ENCODE results near the gene DDX47.

Gene DDX47

DNA sequence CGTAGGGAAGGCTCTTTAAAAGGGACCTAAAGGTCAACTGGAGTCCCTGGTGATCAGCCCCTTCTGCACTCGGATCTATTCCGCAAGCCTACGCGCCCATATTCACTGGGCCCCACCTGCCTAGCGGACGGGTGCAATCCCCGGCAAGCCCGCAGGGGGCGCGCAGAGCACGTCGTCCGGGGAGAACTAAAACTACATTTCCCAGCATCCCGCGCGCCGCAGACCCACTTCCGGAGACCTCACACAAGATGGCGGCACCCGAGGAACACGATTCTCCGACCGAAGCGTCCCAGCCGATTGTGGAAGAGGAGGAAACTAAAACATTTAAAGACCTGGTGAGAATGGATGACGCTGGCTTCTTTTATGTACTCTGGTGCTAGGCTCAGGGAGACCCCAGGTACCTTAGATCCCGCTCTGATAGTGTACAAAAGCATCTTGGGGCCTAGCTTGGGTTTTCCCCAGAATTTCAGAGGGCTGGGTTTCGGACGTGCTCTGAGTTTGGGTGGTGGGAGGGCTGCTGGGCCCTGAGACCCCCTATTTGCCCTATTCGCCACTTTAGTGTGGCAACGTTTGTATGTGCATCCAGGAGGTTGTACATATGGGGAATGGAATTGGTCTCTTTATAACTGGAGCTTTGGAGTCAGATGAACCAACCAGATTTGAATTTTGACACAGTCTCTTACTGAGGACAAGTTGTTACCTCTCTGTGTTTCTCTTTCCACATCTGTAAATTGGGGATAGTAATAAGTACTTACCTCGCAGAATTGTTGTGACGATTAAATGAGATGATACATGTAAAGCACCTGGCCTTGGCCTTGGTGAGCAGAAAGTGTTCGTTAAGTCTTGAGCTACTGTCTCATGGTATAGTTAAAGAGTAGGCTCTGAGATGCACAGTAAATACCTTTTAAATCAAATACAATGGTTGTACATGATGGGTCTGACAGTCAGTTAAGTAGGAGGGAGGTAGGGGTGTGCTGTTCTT, at the start of gene DDX47:
TSS of gene DDX47 (plus strand) at position 227 of the 982 bp plus-strand sequence. CDS start at position 249, 22 bp downstream.
- peak; percentile 89 to 93 for DNase-seq (ENCODE audit: low read depth in 2 of 2)

DNA sequence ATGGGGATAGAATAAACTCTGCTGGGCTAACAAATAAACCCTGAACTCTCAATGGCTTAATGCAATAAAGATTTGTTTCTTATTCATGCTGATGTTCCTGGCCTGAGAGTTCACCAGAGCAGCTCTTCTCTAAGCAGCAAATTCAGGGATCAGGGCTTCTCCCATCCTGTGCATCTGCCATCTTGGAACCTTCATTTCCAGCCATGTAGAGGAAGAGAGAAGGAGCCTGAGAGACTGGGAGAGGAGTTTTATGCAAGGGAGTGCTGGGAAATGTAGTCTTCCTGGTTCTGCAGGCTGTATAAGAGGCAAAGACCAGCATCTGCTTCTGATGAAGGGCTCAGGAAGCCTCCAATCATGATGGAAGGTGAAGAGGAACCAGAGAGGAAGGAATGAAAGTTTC, 48.3 kb upstream of the DDX47 start:
- DNase-seq (ENCODE audit: low read depth in 2 of 2), result no peak

DNA sequence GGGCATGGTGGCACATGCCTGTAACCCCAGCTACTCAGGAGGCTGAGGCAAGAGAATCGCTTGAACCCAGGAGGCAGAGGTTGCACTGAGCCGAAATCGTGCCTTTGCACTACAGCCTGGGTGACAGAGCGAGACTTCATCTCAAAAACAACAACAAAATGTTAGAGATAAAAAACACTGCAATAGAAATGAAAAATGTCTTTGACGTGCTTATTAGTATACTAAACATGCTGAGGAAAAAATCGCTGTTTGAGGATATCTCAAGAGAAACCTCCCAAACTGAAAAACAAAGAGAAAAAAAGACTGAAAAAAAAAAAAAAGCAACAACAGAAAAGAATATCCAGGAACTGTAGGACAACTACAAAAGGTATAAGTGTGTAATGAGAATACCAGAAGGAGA, 42.9 kb upstream of the DDX47 start:
- no peak for DNase-seq (ENCODE audit: low read depth in 2 of 2)

DNA sequence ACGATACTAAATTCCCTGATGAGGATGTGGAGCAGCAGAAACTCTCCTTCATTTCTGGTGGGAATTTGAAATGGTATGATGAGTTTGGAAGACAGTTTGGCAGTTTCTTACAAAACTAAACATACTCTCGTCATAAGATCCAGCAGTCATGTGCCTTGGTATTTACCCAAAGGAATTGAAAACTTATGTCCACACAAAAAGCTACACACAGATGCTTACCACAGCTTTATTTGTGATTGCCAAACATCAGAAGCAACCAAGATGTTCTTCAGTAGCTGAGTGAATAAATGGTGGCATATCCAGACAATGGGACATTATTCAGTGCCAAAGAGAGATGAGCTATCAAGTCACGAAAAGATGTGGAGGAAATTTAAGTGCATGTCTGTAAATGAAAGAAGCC, 38.4 kb upstream of the DDX47 start:
- no peak for DNase-seq (ENCODE audit: low read depth in 2 of 2)

DNA sequence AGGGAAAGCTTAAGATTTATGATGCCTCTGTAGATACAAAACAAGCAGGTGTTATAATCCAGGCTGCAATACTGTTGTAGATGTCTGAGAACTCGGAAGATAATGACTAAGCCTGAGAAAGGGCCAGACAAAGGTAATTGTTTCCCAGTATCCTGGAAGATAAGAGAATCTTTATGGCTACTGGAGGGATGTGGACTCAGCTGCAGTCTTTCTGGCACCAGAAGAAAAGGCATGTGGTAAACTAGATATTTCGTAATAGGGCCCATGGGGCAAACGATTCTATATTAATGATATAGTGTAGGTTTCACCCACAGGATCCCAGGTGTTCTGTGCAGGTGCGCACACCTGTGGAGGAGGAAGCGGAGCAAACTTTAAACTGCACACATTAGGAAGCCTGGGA, 36.9 kb upstream of the DDX47 start:
- no peak for DNase-seq (ENCODE audit: low read depth in 2 of 2)

DNA sequence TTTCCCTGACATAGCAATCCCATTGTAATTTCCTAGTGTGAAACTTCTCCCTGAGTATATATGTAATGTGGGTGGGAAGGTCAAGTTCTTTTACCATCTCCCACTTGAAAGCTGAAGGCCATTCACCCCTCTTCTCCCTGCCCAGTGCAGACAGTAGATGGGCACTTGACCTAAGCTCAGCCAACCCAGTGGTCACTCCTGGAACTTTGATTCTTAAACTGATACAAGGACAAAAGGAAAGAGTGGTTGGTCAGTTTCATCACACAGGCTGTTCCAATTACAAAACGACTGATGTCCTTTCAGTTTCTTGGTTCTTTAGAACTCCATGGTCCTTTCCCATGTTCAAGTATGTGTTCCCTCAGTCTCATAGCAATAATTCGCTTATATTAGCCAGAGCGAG, 36.1 kb upstream of the DDX47 start:
- DNase-seq (ENCODE audit: low read depth in 2 of 2), result no peak

DNA sequence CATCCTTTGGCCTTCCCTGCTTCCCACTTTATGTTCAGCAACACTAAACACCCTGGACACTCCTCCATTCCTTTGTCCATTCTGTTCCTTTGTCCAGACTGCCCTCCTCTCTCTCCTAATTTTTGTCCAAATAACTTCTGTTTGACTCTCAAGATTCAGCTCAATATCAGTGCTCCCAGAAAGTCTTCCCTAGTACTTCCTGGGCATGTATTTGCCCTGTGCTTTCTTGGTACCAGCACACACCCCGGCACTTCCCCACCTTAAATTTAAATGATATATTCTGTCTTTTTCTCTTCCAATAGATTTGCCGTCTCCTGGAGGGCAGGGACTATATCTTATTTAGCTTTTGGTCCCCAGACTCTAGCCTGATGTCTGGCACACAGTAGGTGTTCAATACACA, 34.1 kb upstream of the DDX47 start:
- DNase-seq (ENCODE audit: low read depth in 2 of 2), result no peak

DNA sequence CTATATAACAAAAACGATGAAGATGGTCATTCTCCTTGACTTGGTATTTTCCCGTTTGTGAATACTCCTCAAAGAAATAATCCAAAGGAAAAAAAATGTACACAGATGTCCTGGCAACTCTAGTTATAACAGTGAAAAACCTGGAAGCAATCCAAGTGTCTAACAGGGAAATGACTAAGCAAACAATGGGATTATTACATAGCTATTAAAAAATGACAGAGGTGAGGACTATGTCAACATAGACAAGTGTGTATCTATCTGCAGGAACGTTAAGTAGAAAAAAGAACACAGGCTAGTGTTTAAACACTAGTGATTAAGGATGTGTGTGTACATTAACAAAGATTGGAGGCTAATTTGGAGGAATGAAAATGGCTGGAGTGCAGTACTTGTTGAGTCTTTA, 33.6 kb upstream of the DDX47 start:
- DNase-seq (ENCODE audit: low read depth in 2 of 2), result no peak

DNA sequence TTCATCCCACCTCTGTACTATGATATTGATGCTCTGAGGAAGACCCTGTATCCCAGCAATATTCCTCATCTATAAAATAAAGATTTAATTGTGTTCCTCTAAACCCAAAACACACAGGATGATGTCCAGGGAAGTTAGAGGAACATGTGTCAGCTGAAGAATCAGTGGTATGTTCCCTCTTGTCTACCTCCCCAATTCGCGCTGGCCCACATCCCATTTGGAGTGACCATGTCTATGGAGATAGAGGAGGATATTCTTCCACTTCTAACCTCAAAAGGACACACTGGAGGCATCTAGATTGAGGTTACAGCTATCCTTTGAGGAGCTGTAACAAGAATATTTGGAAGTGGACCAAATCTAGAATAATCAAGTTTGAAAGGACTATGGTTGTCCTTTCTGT, 29.0 kb upstream of the DDX47 start:
- DNase-seq (ENCODE audit: low read depth in 2 of 2), result no peak

DNA sequence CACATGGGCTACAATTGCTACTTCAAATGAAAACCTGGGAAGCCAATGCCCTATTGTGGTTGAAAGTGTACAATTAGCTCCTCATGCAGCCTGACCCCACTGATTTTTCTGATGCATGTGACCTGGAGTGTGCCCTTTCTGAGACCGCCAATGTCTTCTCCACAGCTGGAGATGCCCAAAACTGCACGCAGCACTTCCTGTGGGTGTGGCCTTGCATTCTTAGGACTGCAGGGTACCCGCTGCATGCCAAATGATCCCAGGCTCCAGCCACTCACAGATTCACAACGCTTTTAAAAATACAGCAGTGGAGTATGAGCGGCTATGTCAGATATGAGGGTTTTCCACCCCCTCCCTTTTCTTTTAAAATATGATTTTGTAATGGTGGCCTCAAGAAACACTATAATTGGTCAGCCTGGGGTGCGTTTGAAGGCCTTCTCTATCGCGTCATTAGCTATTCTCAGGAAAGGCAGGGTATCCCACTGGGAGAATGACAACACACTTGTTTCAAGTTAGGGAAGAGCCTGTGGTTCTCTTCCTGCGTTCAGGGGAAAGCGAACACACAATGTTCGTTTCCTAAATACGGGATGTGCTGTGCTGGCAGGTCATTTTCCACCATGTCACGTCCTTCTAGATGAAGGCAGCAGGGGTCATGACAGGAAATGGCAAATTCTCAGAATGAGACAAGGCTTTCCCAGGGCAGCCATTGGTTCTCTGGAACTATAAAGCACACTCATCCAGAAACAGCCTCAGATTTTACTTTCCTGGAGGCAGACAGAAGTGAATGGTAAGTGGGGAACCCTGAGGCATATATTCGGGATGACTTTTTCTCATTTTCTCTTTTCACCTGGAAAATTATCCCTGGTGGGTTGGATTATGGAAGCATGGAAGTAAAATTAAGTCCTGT, 28.0 kb upstream of the DDX47 start, which contains the start of gene APOLD1:
TSS of gene APOLD1 (plus strand) at position 749 of the 904 bp plus-strand sequence. CDS start at position 782, 33 bp downstream.
- DNase-seq (ENCODE audit: low read depth in 2 of 2), result no peak

DNA sequence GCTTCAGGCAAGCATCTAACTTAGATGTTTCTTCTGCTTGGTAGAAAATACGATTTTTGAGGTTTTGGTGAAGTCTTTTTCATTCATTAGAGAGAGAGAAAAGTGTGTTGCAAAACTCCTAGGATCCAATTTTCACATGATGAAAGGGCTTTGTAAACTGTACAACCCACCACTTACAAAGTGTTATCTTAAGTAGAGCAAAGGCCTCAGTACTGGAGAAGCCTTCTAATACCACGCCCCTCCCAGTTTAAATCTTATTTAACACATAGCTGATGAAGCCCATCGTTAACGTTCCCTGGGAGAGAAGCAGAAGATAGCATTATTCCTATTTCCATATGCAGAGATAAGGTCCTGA, 26.8 kb upstream of the DDX47 start:
- no peak for DNase-seq (ENCODE audit: low read depth in 2 of 2)

DNA sequence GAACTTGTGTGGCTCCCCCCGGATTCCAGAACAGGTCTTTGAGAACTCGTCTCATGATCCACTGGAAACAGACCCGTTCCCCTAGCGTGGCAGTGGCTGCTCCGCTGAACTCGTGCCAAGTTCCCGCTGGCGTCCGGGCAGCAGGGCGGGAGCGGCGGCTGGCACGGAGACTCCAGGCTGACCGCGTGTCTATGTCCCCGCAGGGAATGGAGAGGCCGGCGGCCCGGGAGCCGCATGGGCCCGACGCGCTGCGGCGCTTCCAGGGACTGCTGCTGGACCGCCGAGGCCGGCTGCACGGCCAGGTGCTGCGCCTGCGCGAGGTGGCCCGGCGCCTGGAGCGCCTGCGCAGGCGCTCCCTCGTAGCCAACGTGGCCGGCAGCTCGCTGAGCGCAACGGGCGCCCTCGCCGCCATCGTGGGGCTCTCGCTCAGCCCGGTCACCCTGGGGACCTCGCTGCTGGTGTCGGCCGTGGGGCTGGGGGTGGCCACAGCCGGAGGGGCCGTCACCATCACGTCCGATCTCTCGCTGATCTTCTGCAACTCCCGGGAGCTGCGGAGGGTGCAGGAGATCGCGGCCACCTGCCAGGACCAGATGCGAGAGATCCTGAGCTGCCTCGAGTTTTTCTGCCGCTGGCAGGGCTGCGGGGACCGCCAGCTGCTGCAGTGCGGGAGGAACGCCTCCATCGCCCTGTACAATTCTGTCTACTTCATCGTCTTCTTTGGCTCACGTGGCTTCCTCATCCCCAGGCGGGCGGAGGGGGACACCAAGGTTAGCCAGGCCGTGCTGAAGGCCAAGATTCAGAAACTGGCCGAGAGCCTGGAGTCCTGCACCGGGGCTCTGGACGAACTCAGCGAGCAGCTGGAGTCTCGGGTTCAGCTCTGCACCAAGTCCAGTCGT, 26.2 kb upstream of the DDX47 start:
- peak; percentile 41 to 68 for DNase-seq (ENCODE audit: low read depth in 2 of 2)

DNA sequence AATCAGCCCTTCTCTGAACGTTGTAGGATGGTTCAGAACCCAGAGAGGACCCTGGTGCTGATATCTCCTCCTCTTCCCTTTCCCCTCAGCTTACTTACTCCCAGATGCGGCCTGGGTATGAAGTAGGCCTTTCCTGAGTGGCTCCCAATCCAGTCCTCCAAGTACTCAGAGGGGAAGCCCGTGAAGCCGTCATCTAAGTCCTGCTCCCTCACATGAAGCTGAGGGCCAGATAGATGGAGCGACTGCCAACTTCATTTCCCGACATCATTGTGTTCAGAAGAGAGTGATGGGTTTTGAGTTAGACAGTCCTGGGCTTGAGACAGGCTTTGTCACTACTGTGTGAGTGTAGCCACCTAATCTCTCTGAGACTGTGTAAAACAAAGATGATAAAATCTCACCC, 25.0 kb upstream of the DDX47 start:
- no peak for DNase-seq (ENCODE audit: low read depth in 2 of 2)

DNA sequence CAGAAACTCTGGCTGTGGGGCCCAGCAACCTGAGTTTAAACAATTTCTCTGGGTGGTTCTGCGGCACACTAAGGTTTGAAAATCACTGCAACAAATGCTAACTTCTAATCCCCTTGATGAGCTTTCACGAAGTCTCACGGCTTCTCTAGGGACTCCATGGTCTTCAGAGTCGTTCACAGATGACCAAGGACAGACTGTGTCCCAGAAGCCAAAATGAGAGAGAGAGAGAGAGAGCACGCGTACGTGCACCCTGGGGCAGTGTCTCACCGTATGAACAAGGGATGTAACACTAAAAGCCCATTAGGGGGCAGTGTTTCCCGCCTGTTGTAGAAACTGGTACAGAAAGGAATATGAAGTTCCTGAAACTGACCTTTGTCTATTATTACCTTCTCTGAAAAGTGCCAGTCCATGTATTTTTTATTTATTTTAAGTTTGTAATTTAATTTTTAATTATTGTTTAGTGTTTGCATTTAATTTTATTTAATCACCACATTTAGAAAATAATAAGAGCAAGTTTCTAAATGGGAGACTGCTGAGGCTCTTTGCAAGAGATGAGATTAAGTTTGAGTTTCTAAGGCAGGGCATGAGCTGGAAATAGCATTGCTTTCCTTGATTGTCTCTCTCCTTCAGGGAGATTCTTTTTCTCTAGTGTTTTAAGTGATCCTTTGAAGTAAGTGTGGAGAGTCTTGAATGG, 24.3 kb upstream of the DDX47 start:
- peak in 1 of 2 donors; percentile 34 for DNase-seq (ENCODE audit: low read depth in 2 of 2)

DNA sequence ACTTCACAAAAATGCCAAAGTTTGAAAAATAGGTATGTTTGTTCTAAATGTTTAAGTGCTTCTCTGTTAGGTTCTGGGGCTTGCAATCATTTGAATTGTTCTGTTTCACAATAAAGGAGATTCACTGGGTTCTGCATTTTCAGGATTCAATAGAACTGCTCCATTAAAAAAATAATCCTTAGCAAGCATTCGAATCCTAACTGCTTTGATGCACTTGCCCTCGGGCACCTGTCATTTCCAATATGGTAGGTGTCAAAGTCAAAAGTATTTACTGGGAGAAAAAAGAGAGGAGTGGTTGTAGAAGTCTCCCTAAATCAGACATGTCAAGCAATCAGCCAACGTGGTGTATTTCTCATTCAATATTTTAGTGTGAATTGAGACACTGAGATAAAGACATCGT, 22.2 kb upstream of the DDX47 start:
- DNase-seq (ENCODE audit: low read depth in 2 of 2), result no peak

DNA sequence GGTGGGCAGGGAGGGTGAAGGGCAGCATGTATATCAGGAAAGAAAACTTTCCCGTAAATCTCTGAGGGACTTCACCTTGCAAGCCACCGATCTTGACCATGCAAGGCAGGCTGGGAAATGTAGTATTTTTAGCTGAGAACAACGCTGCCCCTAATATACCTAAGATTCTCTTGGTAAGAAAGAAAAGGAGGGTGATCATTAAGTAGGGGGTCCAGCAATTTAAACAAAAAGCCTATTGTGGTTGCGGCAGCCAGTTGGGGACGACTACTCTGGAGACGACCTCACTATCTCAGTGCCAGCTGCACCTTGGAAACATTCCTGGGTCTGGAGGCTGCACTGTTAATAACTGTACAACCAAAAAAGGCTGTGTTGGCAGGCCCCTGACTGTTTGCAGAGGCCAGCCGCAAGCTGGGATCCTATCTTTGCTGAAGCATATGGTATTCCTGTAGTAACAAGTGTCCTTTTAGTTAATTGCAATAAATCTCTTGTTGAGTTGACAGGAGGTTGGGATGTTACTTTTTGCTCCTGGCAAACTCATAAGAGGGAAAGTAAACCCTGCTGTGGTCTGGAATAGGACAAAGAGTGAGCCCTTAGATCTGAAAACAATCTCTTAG, 21.3 kb upstream of the DDX47 start:
- DNase-seq (ENCODE audit: low read depth in 2 of 2), result no peak

DNA sequence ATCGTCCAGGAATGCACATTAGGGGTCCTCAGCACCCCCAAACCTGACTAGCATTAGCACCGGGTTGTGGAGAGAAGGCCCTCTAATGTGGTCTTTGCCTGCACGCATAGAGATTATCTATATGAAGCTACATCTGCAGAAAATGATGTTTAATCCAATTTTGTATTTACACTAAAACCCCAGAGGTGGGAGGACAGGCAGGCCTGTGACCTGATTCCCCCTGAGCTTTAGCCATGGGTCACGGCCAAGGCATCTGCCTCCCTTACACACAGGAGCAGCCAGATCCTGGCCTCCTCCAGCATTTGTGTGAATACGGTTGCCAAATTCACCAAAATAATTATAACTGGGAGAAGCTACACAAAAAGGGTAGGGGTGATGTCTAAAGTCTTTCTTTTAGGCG, 20.7 kb upstream of the DDX47 start:
- DNase-seq (ENCODE audit: low read depth in 2 of 2), result no peak

DNA sequence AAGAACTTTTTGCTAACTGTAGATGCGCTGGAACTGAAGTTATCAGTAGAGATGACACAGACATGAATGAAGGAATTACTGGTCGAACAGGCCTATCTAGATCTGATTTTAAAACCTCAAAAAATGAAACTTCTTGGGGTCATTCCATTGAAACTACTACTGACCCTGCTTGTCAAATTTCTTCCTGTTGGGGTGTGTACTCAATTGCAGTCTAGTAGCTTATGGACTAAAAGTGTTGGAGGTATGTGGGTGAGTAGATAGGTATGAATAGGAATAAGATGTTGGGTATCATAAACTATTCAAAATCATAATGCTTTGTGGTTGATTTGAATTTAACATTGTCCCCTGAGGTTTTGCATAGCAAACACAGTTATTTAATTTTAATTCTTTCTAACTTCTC, 18.5 kb upstream of the DDX47 start:
- DNase-seq (ENCODE audit: low read depth in 2 of 2), result no peak

DNA sequence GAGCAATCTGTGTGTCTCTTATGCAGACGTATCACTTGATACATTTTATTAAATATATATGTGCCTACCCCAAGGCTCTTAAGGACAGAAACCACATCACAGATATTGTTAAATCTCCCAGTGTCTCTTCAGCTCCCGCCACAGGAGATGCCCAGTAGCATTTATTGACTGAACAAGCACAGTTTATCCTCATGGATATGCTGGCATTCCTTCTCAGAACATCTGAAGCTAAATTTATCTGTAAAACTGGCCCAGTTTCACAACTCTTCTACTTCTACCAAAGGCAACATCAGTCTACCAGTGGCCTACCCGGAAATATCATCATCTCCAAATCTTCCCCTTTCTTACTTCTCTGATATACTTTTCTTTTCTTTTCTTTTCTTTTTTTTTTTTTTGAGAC, 17.0 kb upstream of the DDX47 start:
- no peak for DNase-seq (ENCODE audit: low read depth in 2 of 2)

Data from stimulated activated CD8-positive, alpha-beta memory T cell treated with anti-CD3 and anti-CD28 coated beads, Interleukin-15, amount 100 ng/mL, for 4 hours (primary cell).